ENCODE data around the gene SYCP2L.
A peak's percentile ranks its signal among the peaks of the same experiment; 100 is the strongest.
"Not testable (repeated sequence)": the region's sequence is repeated elsewhere in the genome, so short reads cannot be mapped to it uniquely, and the experiment has no call there.

The SYCP2L gene

GRCh38 chr6:10882253-10882630, 4.6 kb upstream of the SYCP2L start:
- DNase-seq, result not testable (repeated sequence)

- no peak for DNase-seq
These were observed 4.1 kb upstream of the SYCP2L start for GRCh38 chr6:10882657-10883171.

- DNase-seq, result no peak
These were observed 3.3 kb upstream of the SYCP2L start for GRCh38 chr6:10883312-10884244.

GRCh38 chr6:10884245-10884972, 2.4 kb upstream of the SYCP2L start:
- DNase-seq, result no peak

- DNase-seq, result not testable (repeated sequence)
These were observed 524 bp upstream of the SYCP2L start for GRCh38 chr6:10886365-10886690.

- no peak for DNase-seq
These were observed 3.3 kb downstream of the SYCP2L start for GRCh38 chr6:10890151-10890550.

GRCh38 chr6:10891960-10892359, 5.1 kb downstream of the SYCP2L start:
- no peak for DNase-seq

- DNase-seq, result no peak
These were observed 8.1 kb downstream of the SYCP2L start for GRCh38 chr6:10894958-10895357.

- DNase-seq, result no peak
These were observed 9.8 kb downstream of the SYCP2L start for GRCh38 chr6:10896691-10897090.

GRCh38 chr6:10901770-10902169, 14.9 kb downstream of the SYCP2L start:
- DNase-seq, result peak; percentile 85

GRCh38 chr6:10904015-10904414, 17.2 kb downstream of the SYCP2L start:
- DNase-seq, result no peak

GRCh38 chr6:10908228-10908627, 21.4 kb downstream of the SYCP2L start:
- DNase-seq, result no peak

- not testable (repeated sequence) for DNase-seq
These were observed 32.7 kb downstream of the SYCP2L start for GRCh38 chr6:10919520-10919919.

GRCh38 chr6:10933126-10933525, 46.3 kb downstream of the SYCP2L start:
- DNase-seq, result no peak

- DNase-seq, result no peak
These were observed 53.0 kb downstream of the SYCP2L start for GRCh38 chr6:10939840-10940239.

GRCh38 chr6:10945845-10946244, 59.0 kb downstream of the SYCP2L start:
- no peak for DNase-seq

GRCh38 chr6:10947966-10948365, 61.1 kb downstream of the SYCP2L start:
- no peak for DNase-seq

GRCh38 chr6:10949579-10950490, 63.0 kb downstream of the SYCP2L start:
- no peak for DNase-seq

GRCh38 chr6:10951675-10952282, 64.9 kb downstream of the SYCP2L start:
- no peak for DNase-seq

- no peak for DNase-seq
These were observed 67.7 kb downstream of the SYCP2L start for GRCh38 chr6:10954590-10955010.

- DNase-seq, result no peak
These were observed 69.9 kb downstream of the SYCP2L start for GRCh38 chr6:10956776-10957175.

- no peak for DNase-seq
These were observed 70.6 kb downstream of the SYCP2L start for GRCh38 chr6:10957414-10957886.
